ENCODE results near the gene HDAC8. TPM values are rescaled to one million over a fixed set of nuclear protein-coding genes. Genes with fewer than 3 reads are reported as not detected.

HDAC8 gene
- total RNA-seq, 1 experiment from 2014 or later = 33.5 TPM

DNA sequence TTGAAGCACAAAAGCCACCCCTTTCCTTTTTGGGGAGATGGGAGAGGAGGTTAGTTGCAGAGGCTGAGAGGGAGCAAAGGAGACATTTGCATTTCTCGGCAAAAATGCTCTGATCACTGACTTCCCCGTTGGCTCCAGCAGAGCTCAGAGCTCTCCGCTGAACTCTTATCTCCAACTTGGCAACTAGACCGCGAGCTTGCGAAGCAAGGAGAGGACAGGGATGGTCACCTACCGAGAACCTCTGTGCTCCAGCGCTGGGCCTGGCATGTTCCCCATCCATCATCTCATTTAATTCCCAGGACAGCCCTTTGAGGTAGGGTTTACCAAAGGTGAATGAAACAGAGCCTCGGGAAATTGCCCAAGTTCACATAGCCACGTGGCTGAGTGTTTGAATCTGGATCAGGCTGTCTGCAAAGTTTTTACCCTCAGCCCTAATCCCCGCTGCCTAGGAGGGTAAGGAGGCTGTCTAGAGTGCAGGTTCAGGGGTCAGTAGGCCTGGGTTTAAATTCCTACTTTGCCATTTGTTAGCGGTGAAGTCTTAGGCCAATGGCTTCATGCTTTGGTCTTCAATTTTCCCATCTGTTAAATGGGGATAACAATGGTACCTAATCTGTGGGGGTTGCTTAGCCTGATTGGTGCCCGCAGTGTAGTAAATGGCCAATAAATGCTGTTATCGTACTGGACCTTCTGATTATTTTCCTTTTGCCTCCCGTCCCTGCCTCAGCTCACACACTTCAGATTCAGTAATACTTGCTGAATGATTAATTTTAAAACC is 263.2 kb downstream of the HDAC8 start:
- in situ Hi-C loops (cut with HindIII; ENCODE audit: low pct_unique_long_range_greater_than_20kb, low sequenced_read_pairs) = no loop called here
- Histone ChIP-seq H3K36me3 (ENCODE audit: control insufficient read depth, insufficient read depth, low read length) (no peaks in the 10 kb centered on the region), H3K4me3 (ENCODE audit: low read depth in 2 of 2, low read length in 2 of 2) (peak overlapping the region; percentile 33 to 59), H3K27ac (ENCODE audit: low read length) (no peak overlapping the region), H3K4me1 (ENCODE audit: control insufficient read depth, insufficient read depth, low read length) (peaks cover 4% of the 10 kb centered on the region), H3K9me3 (ENCODE audit: control insufficient read depth, insufficient read depth, low read depth, low read length) (no peaks in the 10 kb centered on the region), H3K27me3 (ENCODE audit: control insufficient read depth, insufficient read depth, low read length) (no peaks in the 10 kb centered on the region; the same call in 1 of the 2 replicates)
- ATAC-seq (no peak), DNase-seq (ENCODE audit: low read depth, low spot score) (no peak)
- POLR2A ChIA-PET = interaction anchor here (0.6 kb wide), 1 partner anchor 115 kb away, joined by 3 read pairs; no protein-coding TSS in a partner anchor
- no TSS peak for BruUV-seq (replicated peaks)
- intact Hi-C loops (cut with micrococcal nuclease; ENCODE audit: unreplicated experiment) = no loop called here
- TF ChIP-seq POLR2AphosphoS5 (IDR thresholded peaks at IDR 0.05; ENCODE audit: low read depth, low read length) (no peak), SIN3A (IDR thresholded peaks at IDR 0.05; ENCODE audit: borderline replicate concordance, insufficient read depth, low read depth, low read length) (no peak)
- CTCF ChIA-PET = no interaction called here

DNA sequence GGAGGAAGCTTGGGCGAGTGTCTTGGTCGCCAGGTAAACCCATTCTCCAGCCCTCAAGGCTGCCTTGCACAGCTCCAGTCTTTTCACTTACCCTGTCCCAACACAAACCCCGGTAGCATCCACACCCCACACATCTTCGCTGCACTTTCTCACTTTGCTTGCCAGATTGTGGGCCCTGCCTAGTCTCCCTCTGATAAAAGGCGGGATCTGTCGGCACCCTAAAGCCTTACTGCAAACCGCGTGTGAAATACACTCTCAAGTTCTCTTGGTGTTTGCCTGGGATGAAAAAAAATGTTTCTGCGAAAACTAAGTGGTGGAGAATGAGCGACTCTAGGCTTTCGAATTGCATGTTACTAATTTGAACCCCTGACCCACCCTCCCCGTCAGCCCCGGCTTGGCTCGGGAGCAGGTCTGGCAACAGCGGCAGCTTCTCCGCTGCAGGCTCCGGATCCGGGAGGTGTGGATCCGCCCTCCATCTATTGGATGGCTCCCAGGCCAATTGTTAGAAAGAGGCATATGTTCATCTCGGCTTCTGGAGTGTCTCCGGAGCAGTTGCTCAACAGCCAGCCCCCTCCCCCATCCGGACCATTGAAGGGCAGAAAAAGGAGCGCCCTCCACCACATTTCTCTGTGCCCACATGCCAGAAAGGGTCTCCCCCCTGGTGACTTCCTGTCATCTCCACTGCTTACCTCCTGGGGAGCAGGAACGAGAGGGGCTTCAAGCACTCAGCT is 263.9 kb downstream of the HDAC8 start:
- Histone ChIP-seq H3K4me3 (ENCODE audit: low read depth in 2 of 2, low read length in 2 of 2) (peak overlapping the region; percentile 33 to 59), H3K27ac (ENCODE audit: low read length) (no peak overlapping the region), H3K27me3 (ENCODE audit: control insufficient read depth, insufficient read depth, low read length) (no peaks in the 10 kb centered on the region; the same call in 1 of the 2 replicates), H3K9me3 (ENCODE audit: control insufficient read depth, insufficient read depth, low read depth, low read length) (no peaks in the 10 kb centered on the region), H3K4me1 (ENCODE audit: control insufficient read depth, insufficient read depth, low read length) (peaks cover 4% of the 10 kb centered on the region), H3K36me3 (ENCODE audit: control insufficient read depth, insufficient read depth, low read length) (no peaks in the 10 kb centered on the region)
- CTCF ChIA-PET = interaction anchor here (0.7 kb wide), 1 partner anchor 232 kb away, joined by 3 read pairs; no protein-coding TSS in a partner anchor
- BruUV-seq (replicated peaks) = no TSS peak
- ATAC-seq (peak; percentile 74), DNase-seq (ENCODE audit: low read depth, low spot score) (peak; percentile 42)
- POLR2A ChIA-PET = interaction anchor here (0.6 kb wide), 1 partner anchor 114 kb away, joined by 3 read pairs; no protein-coding TSS in a partner anchor
- TF ChIP-seq, protein P1, sequence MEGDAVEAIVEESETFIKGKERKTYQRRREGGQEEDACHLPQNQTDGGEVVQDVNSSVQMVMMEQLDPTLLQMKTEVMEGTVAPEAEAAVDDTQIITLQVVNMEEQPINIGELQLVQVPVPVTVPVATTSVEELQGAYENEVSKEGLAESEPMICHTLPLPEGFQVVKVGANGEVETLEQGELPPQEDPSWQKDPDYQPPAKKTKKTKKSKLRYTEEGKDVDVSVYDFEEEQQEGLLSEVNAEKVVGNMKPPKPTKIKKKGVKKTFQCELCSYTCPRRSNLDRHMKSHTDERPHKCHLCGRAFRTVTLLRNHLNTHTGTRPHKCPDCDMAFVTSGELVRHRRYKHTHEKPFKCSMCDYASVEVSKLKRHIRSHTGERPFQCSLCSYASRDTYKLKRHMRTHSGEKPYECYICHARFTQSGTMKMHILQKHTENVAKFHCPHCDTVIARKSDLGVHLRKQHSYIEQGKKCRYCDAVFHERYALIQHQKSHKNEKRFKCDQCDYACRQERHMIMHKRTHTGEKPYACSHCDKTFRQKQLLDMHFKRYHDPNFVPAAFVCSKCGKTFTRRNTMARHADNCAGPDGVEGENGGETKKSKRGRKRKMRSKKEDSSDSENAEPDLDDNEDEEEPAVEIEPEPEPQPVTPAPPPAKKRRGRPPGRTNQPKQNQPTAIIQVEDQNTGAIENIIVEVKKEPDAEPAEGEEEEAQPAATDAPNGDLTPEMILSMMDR (IDR thresholded peaks at IDR 0.05) = no peak
- peak; percentile 29; the same call in 1 of the 2 replicates for TF ChIP-seq TCF7L2 (IDR thresholded peaks at IDR 0.05; ENCODE audit: low read depth, low read length)
- no peak for TF ChIP-seq SIN3A (IDR thresholded peaks at IDR 0.05; ENCODE audit: borderline replicate concordance, insufficient read depth, low read depth, low read length)
- intact Hi-C loops (cut with micrococcal nuclease; ENCODE audit: unreplicated experiment) = no loop called here
- in situ Hi-C loops (cut with HindIII; ENCODE audit: low pct_unique_long_range_greater_than_20kb, low sequenced_read_pairs) = no loop called here

DNA sequence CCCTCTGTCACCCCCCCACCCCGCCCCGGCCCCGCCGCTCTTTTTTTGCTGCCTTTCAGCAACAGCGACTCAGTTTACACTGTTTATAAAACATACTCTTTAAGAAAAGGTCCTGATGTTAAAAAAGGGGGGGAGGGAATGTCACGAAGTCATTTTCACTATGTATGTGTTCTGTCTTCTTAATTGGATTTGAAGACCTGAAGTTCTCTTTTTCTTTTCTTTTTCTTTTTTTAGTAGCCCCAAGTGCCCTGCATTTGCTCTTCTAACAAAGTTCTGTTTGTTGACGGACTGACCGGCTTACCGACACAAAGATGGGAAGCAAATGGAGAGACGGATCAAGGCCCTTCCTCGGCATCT is 264.5 kb downstream of the HDAC8 start:
- in situ Hi-C loops (cut with HindIII; ENCODE audit: low pct_unique_long_range_greater_than_20kb, low sequenced_read_pairs) (no loop called here), intact Hi-C loops (cut with micrococcal nuclease; ENCODE audit: unreplicated experiment) (no loop called here)
- BruUV-seq (replicated peaks) = no TSS peak
- Histone ChIP-seq H3K4me1 (ENCODE audit: control insufficient read depth, insufficient read depth, low read length) (peaks cover 4% of the 10 kb centered on the region), H3K36me3 (ENCODE audit: control insufficient read depth, insufficient read depth, low read length) (no peaks in the 10 kb centered on the region), H3K27ac (ENCODE audit: low read length) (no peak overlapping the region), H3K9me3 (ENCODE audit: control insufficient read depth, insufficient read depth, low read depth, low read length) (no peaks in the 10 kb centered on the region), H3K27me3 (ENCODE audit: control insufficient read depth, insufficient read depth, low read length) (no peaks in the 10 kb centered on the region; the same call in 1 of the 2 replicates), H3K4me3 (ENCODE audit: low read depth in 2 of 2, low read length in 2 of 2) (peak overlapping the region in 1 of 2 experiments; percentile 59; a peak in 2 of 4 replicates)
- ATAC-seq (no peak), DNase-seq (ENCODE audit: low read depth, low spot score) (no peak)
- TF ChIP-seq TCF7L2 (IDR thresholded peaks at IDR 0.05; ENCODE audit: low read depth, low read length) = no peak
- TF ChIP-seq, protein P1 (IDR thresholded peaks at IDR 0.05) = no peak
- TF ChIP-seq SIN3A (IDR thresholded peaks at IDR 0.05; ENCODE audit: borderline replicate concordance, insufficient read depth, low read depth, low read length) = no peak
- TF ChIP-seq, protein P2, sequence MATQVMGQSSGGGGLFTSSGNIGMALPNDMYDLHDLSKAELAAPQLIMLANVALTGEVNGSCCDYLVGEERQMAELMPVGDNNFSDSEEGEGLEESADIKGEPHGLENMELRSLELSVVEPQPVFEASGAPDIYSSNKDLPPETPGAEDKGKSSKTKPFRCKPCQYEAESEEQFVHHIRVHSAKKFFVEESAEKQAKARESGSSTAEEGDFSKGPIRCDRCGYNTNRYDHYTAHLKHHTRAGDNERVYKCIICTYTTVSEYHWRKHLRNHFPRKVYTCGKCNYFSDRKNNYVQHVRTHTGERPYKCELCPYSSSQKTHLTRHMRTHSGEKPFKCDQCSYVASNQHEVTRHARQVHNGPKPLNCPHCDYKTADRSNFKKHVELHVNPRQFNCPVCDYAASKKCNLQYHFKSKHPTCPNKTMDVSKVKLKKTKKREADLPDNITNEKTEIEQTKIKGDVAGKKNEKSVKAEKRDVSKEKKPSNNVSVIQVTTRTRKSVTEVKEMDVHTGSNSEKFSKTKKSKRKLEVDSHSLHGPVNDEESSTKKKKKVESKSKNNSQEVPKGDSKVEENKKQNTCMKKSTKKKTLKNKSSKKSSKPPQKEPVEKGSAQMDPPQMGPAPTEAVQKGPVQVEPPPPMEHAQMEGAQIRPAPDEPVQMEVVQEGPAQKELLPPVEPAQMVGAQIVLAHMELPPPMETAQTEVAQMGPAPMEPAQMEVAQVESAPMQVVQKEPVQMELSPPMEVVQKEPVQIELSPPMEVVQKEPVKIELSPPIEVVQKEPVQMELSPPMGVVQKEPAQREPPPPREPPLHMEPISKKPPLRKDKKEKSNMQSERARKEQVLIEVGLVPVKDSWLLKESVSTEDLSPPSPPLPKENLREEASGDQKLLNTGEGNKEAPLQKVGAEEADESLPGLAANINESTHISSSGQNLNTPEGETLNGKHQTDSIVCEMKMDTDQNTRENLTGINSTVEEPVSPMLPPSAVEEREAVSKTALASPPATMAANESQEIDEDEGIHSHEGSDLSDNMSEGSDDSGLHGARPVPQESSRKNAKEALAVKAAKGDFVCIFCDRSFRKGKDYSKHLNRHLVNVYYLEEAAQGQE (IDR thresholded peaks at IDR 0.05; ENCODE audit: insufficient read depth in 1 of 2, low read depth in 2 of 2, low read length in 1 of 2) = no peak
- no peak for TF ChIP-seq POLR2AphosphoS5 (IDR thresholded peaks at IDR 0.05; ENCODE audit: low read depth, low read length)
- CTCF ChIA-PET = interaction anchor here (0.7 kb wide), 1 partner anchor 232 kb away, joined by 3 read pairs; no protein-coding TSS in a partner anchor
- POLR2A ChIA-PET = no interaction called here
